HG03196 (cell line): ENCODE data around the gene SERPINB4.
"Not testable (repeated sequence)": the region's sequence is repeated elsewhere in the genome, so short reads cannot be mapped to it uniquely, and the experiment has no call there.

Experiments
- ATAC-seq: cut with Tn5 transposase; IDR thresholded peaks from one replicate; pipeline ENCODE4 v1.9.1; 2021; ENCODE audit not compliant: unreplicated experiment

Gene SERPINB4

GRCh38 chr18:63644142-63644541 lies at the start of gene SERPINB4:
TSS of gene SERPINB4 (minus strand) at chr18:63644256. CDS start at chr18:63643577, 679 bp downstream.
- ATAC-seq: not testable (repeated sequence)

GRCh38 chr18:63689064-63689463 lies 45.0 kb upstream of the SERPINB4 start:
- ATAC-seq: no peak

GRCh38 chr18:63686871-63687270 lies 42.8 kb upstream of the SERPINB4 start:
- no peak for ATAC-seq

- no peak for ATAC-seq
Measured at GRCh38 chr18:63684718-63685117, 40.7 kb upstream of the SERPINB4 start.

- ATAC-seq: no peak
Measured at GRCh38 chr18:63683890-63684289, 39.8 kb upstream of the SERPINB4 start.

- ATAC-seq: no peak
Measured at GRCh38 chr18:63683152-63683551, 39.1 kb upstream of the SERPINB4 start.

- no peak for ATAC-seq
Measured at GRCh38 chr18:63681449-63682340, 37.6 kb upstream of the SERPINB4 start.

- ATAC-seq: no peak
Measured at GRCh38 chr18:63679820-63680606, 36.0 kb upstream of the SERPINB4 start.

- ATAC-seq: no peak
Measured at GRCh38 chr18:63677500-63678225, 33.6 kb upstream of the SERPINB4 start.

- ATAC-seq: no peak
Measured at GRCh38 chr18:63676526-63677323, 32.7 kb upstream of the SERPINB4 start.

GRCh38 chr18:63664571-63664970 lies 20.5 kb upstream of the SERPINB4 start:
- ATAC-seq: no peak

GRCh38 chr18:63661750-63662149 lies 17.7 kb upstream of the SERPINB4 start, which contains the start of gene SERPINB3:
TSS of gene SERPINB3 (minus strand) at chr18:63661893. CDS start at chr18:63661216, 677 bp downstream.
- not testable (repeated sequence) for ATAC-seq

GRCh38 chr18:63658920-63659319 lies 14.9 kb upstream of the SERPINB4 start:
- not testable (repeated sequence) for ATAC-seq

- ATAC-seq: not testable (repeated sequence)
Measured at GRCh38 chr18:63650271-63650670, 6.2 kb upstream of the SERPINB4 start.

- no peak for ATAC-seq
Measured at GRCh38 chr18:63648241-63648640, 4.2 kb upstream of the SERPINB4 start.

- ATAC-seq: no peak
Measured at GRCh38 chr18:63646936-63647335, 2.9 kb upstream of the SERPINB4 start.

GRCh38 chr18:63644694-63645093 lies 638 bp upstream of the SERPINB4 start:
- not testable (repeated sequence) for ATAC-seq

- ATAC-seq: not testable (repeated sequence)
Measured at GRCh38 chr18:63642668-63643356, 1.2 kb downstream of the SERPINB4 start.

- not testable (repeated sequence) for ATAC-seq
Measured at GRCh38 chr18:63641157-63641680, 2.8 kb downstream of the SERPINB4 start.
